ENCODE data around the gene EML4.
A peak's percentile ranks its signal among the peaks of the same experiment; 100 is the strongest.

EML4 gene

GRCh38 chr2:42229949-42230348 lies 60.8 kb downstream of the EML4 start:
- peaks cover 10% of the 10 kb centered on the region; the same call in 1 of the 2 replicates for H3K4me1 ChIP-seq (ENCODE audit: control insufficient read depth, insufficient read depth, low read length)
- no peak overlapping the region for H3K27ac ChIP-seq (ENCODE audit: low read depth, low read length)
- H3K9ac ChIP-seq (ENCODE audit: low read depth, low read length), result no peak overlapping the region
- H3K4me3 ChIP-seq (ENCODE audit: low read depth, low read length), result no peak overlapping the region
- no peaks in the 10 kb centered on the region for H3K9me3 ChIP-seq (ENCODE audit: control insufficient read depth, insufficient read depth, low read length)
- no peaks in the 10 kb centered on the region for H3K27me3 ChIP-seq (ENCODE audit: control insufficient read depth, insufficient read depth, low read length)
- no peaks in the 10 kb centered on the region for H3K36me3 ChIP-seq (ENCODE audit: control insufficient read depth, insufficient read depth, low read length)

GRCh38 chr2:42230891-42231290 lies 61.7 kb downstream of the EML4 start:
- Histone ChIP-seq H3K9me3 (ENCODE audit: control insufficient read depth, insufficient read depth, low read length) (no peaks in the 10 kb centered on the region), H3K36me3 (ENCODE audit: control insufficient read depth, insufficient read depth, low read length) (no peaks in the 10 kb centered on the region), H3K27me3 (ENCODE audit: control insufficient read depth, insufficient read depth, low read length) (no peaks in the 10 kb centered on the region), H3K9ac (ENCODE audit: low read depth, low read length) (no peak overlapping the region), H3K4me1 (ENCODE audit: control insufficient read depth, insufficient read depth, low read length) (peaks cover 10% of the 10 kb centered on the region; the same call in 1 of the 2 replicates), H3K27ac (ENCODE audit: low read depth, low read length) (no peak overlapping the region), H3K4me3 (ENCODE audit: low read depth, low read length) (no peak overlapping the region)

GRCh38 chr2:42232024-42232423 lies 62.9 kb downstream of the EML4 start:
- Histone ChIP-seq H3K4me1 (ENCODE audit: control insufficient read depth, insufficient read depth, low read length) (peaks cover 10% of the 10 kb centered on the region; the same call in 1 of the 2 replicates), H3K9ac (ENCODE audit: low read depth, low read length) (no peak overlapping the region), H3K27me3 (ENCODE audit: control insufficient read depth, insufficient read depth, low read length) (no peaks in the 10 kb centered on the region), H3K9me3 (ENCODE audit: control insufficient read depth, insufficient read depth, low read length) (no peaks in the 10 kb centered on the region), H3K27ac (ENCODE audit: low read depth, low read length) (no peak overlapping the region), H3K36me3 (ENCODE audit: control insufficient read depth, insufficient read depth, low read length) (no peaks in the 10 kb centered on the region), H3K4me3 (ENCODE audit: low read depth, low read length) (no peak overlapping the region)

- no peak overlapping the region for H3K4me3 ChIP-seq (ENCODE audit: low read depth, low read length)
- peak overlapping the region; percentile 26 for H3K27ac ChIP-seq (ENCODE audit: low read depth, low read length)
- no peaks in the 10 kb centered on the region for H3K9me3 ChIP-seq (ENCODE audit: control insufficient read depth, insufficient read depth, low read length)
- H3K4me1 ChIP-seq (ENCODE audit: control insufficient read depth, insufficient read depth, low read length), result peaks cover 10% of the 10 kb centered on the region; the same call in 1 of the 2 replicates
- H3K36me3 ChIP-seq (ENCODE audit: control insufficient read depth, insufficient read depth, low read length), result no peaks in the 10 kb centered on the region
- no peak overlapping the region for H3K9ac ChIP-seq (ENCODE audit: low read depth, low read length)
- H3K27me3 ChIP-seq (ENCODE audit: control insufficient read depth, insufficient read depth, low read length), result no peaks in the 10 kb centered on the region
These were observed 64.9 kb downstream of the EML4 start for GRCh38 chr2:42233976-42234441.

GRCh38 chr2:42236911-42237310 lies 67.8 kb downstream of the EML4 start:
- Histone ChIP-seq H3K9me3 (ENCODE audit: control insufficient read depth, insufficient read depth, low read length) (no peaks in the 10 kb centered on the region), H3K27ac (ENCODE audit: low read depth, low read length) (no peak overlapping the region), H3K36me3 (ENCODE audit: control insufficient read depth, insufficient read depth, low read length) (no peaks in the 10 kb centered on the region), H3K27me3 (ENCODE audit: control insufficient read depth, insufficient read depth, low read length) (no peaks in the 10 kb centered on the region), H3K4me1 (ENCODE audit: control insufficient read depth, insufficient read depth, low read length) (peaks cover 10% of the 10 kb centered on the region), H3K4me3 (ENCODE audit: low read depth, low read length) (no peak overlapping the region), H3K9ac (ENCODE audit: low read depth, low read length) (no peak overlapping the region)

- no peaks in the 10 kb centered on the region for H3K27me3 ChIP-seq (ENCODE audit: control insufficient read depth, insufficient read depth, low read length)
- H3K36me3 ChIP-seq (ENCODE audit: control insufficient read depth, insufficient read depth, low read length), result no peaks in the 10 kb centered on the region
- no peak overlapping the region for H3K4me3 ChIP-seq (ENCODE audit: low read depth, low read length)
- H3K4me1 ChIP-seq (ENCODE audit: control insufficient read depth, insufficient read depth, low read length), result peaks cover 7% of the 10 kb centered on the region
- no peak overlapping the region for H3K27ac ChIP-seq (ENCODE audit: low read depth, low read length)
- no peak overlapping the region for H3K9ac ChIP-seq (ENCODE audit: low read depth, low read length)
- H3K9me3 ChIP-seq (ENCODE audit: control insufficient read depth, insufficient read depth, low read length), result no peaks in the 10 kb centered on the region
These were observed 69.6 kb downstream of the EML4 start for GRCh38 chr2:42238644-42239288.

- Histone ChIP-seq H3K27ac (ENCODE audit: low read depth, low read length) (no peak overlapping the region), H3K27me3 (ENCODE audit: control insufficient read depth, insufficient read depth, low read length) (no peaks in the 10 kb centered on the region), H3K36me3 (ENCODE audit: control insufficient read depth, insufficient read depth, low read length) (no peaks in the 10 kb centered on the region), H3K9me3 (ENCODE audit: control insufficient read depth, insufficient read depth, low read length) (no peaks in the 10 kb centered on the region), H3K4me3 (ENCODE audit: low read depth, low read length) (no peak overlapping the region), H3K4me1 (ENCODE audit: control insufficient read depth, insufficient read depth, low read length) (peaks cover 2% of the 10 kb centered on the region), H3K9ac (ENCODE audit: low read depth, low read length) (no peak overlapping the region)
These were observed 70.1 kb downstream of the EML4 start for GRCh38 chr2:42239289-42239661.

DNA sequence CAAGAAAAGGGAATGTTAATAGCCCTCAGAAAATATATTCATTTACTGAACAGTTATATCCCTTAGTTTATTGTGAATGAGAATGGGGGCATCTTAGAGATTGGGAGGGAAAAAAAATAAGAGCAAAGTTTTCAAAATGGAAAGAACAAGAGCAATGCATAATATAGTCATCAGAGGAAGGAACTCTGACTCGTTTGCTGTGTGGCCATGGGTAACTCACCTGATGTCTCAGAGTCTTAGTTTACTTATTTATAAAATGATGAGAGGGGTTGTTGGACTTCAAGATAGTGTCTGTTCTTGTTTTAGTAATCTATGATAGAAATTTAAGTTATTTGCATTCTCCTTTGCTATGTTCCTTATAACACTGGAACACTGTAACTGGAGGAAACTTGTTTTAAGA lies 70.7 kb downstream of the EML4 start:
- no peak overlapping the region for H3K4me3 ChIP-seq (ENCODE audit: low read depth, low read length)
- H3K27ac ChIP-seq (ENCODE audit: low read depth, low read length), result no peak overlapping the region
- H3K36me3 ChIP-seq (ENCODE audit: control insufficient read depth, insufficient read depth, low read length), result no peaks in the 10 kb centered on the region
- no peaks in the 10 kb centered on the region; the same call in 1 of the 2 replicates for H3K4me1 ChIP-seq (ENCODE audit: control insufficient read depth, insufficient read depth, low read length)
- H3K9me3 ChIP-seq (ENCODE audit: control insufficient read depth, insufficient read depth, low read length), result no peaks in the 10 kb centered on the region
- no peak overlapping the region for H3K9ac ChIP-seq (ENCODE audit: low read depth, low read length)
- no peaks in the 10 kb centered on the region for H3K27me3 ChIP-seq (ENCODE audit: control insufficient read depth, insufficient read depth, low read length)

DNA sequence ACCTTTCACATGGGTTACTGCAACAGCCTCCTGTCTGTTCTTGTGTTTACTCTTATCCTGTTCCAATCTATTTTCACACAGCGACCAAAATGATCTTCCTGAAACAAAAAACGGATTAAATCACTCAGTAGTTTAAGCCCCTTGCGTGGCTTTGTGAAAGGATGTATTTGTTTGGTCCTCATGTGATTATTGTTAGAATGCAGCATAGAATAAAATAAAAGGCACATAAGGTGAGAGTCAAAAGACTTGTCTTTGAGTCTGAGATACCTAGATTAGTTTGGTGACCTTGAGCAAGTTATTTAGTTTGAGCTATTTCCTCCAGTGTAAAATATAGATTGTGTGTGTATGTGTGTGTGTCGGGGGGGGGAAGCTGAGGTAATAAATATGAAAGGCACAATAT lies 72.4 kb downstream of the EML4 start:
- Histone ChIP-seq H3K9me3 (ENCODE audit: control insufficient read depth, insufficient read depth, low read length) (no peaks in the 10 kb centered on the region), H3K9ac (ENCODE audit: low read depth, low read length) (no peak overlapping the region), H3K27me3 (ENCODE audit: control insufficient read depth, insufficient read depth, low read length) (no peaks in the 10 kb centered on the region), H3K27ac (ENCODE audit: low read depth, low read length) (no peak overlapping the region), H3K4me1 (ENCODE audit: control insufficient read depth, insufficient read depth, low read length) (no peaks in the 10 kb centered on the region; the same call in 1 of the 2 replicates), H3K36me3 (ENCODE audit: control insufficient read depth, insufficient read depth, low read length) (peaks cover 12% of the 10 kb centered on the region), H3K4me3 (ENCODE audit: low read depth, low read length) (no peak overlapping the region)

DNA sequence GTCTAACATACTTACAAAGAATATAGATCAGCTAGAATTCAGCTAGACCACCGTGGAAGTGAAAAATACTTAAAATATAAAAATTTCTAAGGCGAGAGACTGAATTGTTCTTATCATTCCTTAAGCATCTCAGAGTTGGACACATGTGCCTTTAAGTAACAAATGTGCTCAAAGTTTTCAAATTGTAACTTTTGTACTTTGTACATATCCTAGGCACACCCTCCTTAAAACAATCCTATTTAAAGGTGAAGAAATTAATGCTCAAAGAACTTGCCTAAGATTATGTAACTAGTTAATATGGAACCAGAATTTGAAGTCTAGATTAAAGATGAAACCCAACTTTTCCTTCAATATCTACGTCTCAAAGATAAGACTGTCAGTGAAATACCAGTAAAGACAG lies 74.1 kb downstream of the EML4 start:
- Histone ChIP-seq H3K9me3 (ENCODE audit: control insufficient read depth, insufficient read depth, low read length) (no peaks in the 10 kb centered on the region), H3K27me3 (ENCODE audit: control insufficient read depth, insufficient read depth, low read length) (no peaks in the 10 kb centered on the region), H3K9ac (ENCODE audit: low read depth, low read length) (no peak overlapping the region), H3K4me3 (ENCODE audit: low read depth, low read length) (no peak overlapping the region), H3K27ac (ENCODE audit: low read depth, low read length) (no peak overlapping the region), H3K36me3 (ENCODE audit: control insufficient read depth, insufficient read depth, low read length) (peaks cover 25% of the 10 kb centered on the region), H3K4me1 (ENCODE audit: control insufficient read depth, insufficient read depth, low read length) (no peaks in the 10 kb centered on the region; the same call in 1 of the 2 replicates)

DNA sequence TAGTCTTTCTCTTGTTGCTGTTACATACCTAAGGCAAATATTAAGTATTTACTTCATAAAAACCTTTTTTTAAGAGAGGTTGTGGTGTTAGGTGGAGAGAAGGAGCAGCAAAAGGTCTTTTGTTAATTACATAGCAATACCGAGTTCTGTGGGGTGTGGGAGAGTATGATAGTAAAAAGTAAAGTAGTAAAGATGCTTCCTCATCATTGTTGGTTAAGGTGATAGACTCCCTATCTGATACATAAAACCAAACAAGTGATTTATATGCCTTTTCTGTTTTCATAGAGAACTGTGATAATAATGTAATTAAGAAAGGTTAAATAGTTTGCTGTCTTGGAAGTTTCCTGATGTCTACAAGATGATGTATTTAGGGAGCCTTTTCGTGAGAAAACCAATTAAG lies 75.4 kb downstream of the EML4 start:
- Histone ChIP-seq H3K27me3 (ENCODE audit: control insufficient read depth, insufficient read depth, low read length) (no peaks in the 10 kb centered on the region), H3K9me3 (ENCODE audit: control insufficient read depth, insufficient read depth, low read length) (no peaks in the 10 kb centered on the region), H3K36me3 (ENCODE audit: control insufficient read depth, insufficient read depth, low read length) (peaks cover 28% of the 10 kb centered on the region), H3K27ac (ENCODE audit: low read depth, low read length) (no peak overlapping the region), H3K4me3 (ENCODE audit: low read depth, low read length) (no peak overlapping the region), H3K9ac (ENCODE audit: low read depth, low read length) (no peak overlapping the region), H3K4me1 (ENCODE audit: control insufficient read depth, insufficient read depth, low read length) (no peaks in the 10 kb centered on the region; the same call in 1 of the 2 replicates)

Data from HUES48 (cell line).